Nephron (organoid): Measurements from ENCODE around the gene ZNF587.
A peak's percentile ranks its signal among the peaks of the same experiment; 100 is the strongest.
"Not testable (repeated sequence)": the region's sequence is repeated elsewhere in the genome, so short reads cannot be mapped to it uniquely, and the experiment has no call there.

ENCODE experiments used
- H3K27ac Mint-ChIP-seq, 3 experiments: 2 replicates each; pipeline ENCODE4 v1.8.0; 2020; ENCODE audit warnings: mixed read lengths in 3 of 3, mild to moderate bottlenecking in 2 of 3, moderate library complexity in 1 of 3
- H3K27me3 Mint-ChIP-seq: 2 replicates; pipeline ENCODE4 v1.8.0; 2021; ENCODE audit warnings: low read depth, mild to moderate bottlenecking, moderate library complexity, mixed read lengths
- H3K36me3 Mint-ChIP-seq: 2 replicates; pipeline ENCODE4 v1.8.0; 2020; ENCODE audit warnings: low read depth, mixed read lengths
- H3K4me1 Mint-ChIP-seq: 2 replicates; pipeline ENCODE4 v1.8.0; 2020; ENCODE audit warnings: mixed read lengths
- H3K4me3 Mint-ChIP-seq, 3 experiments: 2 replicates each; pipeline ENCODE4 v1.8.0; 2020; ENCODE audit warnings: mild to moderate bottlenecking in 3 of 3, mixed read lengths in 3 of 3, moderate library complexity in 2 of 3
- H3K9me3 Mint-ChIP-seq: 2 replicates; pipeline ENCODE4 v1.8.0; 2020; ENCODE audit warnings: mixed read lengths
- TF ChIP-seq, protein P1 (sequence below), 3 experiments: fragments of 200-600 bp; sonication (generic); IDR thresholded peaks; one replicate each; pipeline ENCODE4 v1.5.0; 2021; ENCODE audit warnings: antibody characterized with exemption in 3 of 3; ENCODE audit not compliant: unreplicated experiment in 3 of 3

Gene ZNF587

DNA sequence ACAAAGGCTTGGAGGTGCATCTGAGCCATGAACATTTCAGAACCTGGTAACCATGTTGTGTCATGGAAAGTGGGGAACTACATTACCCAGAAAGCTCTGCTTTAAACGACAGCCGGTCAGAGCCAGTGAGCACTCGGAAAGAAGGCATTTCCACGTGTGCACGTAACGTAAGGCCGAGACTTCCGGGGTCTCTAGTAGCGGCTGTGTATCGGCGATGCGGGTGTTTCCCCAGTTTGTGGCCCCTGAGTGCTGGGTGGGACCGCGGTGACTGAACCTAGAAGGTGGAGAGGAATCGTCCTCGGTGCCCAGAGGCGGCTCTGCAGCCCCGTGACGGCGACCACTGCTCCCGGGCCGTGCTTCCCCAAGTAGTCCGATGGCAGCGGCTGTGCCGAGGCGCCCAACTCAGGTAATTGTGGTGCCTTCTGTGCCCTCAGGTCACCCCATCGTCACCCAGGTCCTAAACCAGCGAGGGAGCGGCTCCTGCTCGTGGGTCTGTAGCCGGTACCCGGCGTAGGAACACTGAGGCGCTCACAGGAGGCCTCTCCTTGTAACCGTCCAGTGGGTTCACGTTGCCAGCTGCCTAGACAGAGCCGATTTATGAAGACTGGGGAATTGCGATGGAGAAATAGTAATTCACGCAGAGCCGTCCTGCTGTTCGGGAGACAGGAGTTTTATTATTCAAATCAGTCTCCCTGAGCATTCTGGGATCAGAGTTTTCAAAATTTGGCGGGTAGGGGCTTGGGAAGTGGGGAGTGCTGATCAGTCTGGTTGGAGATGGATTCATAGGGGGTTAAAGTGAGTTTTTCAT, at the start of gene ZNF587:
TSS of gene ZNF587 (plus strand) at position 194 of the 808 bp plus-strand sequence. CDS start at position 374, 180 bp downstream.
- Mint-ChIP-seq H3K4me3 (peak within 1 kb of the TSS; percentile 90 to 99 (median 92)), H3K9me3 (peaks cover 16% of the 10 kb centered on the region), H3K36me3 (peaks cover 54% of the 10 kb centered on the region), H3K4me1 (peaks cover 20% of the 10 kb centered on the region), H3K27ac (peak within 1 kb of the TSS; percentile 82 to 98 (median 97))
- not testable (repeated sequence) for H3K27me3 Mint-ChIP-seq

DNA sequence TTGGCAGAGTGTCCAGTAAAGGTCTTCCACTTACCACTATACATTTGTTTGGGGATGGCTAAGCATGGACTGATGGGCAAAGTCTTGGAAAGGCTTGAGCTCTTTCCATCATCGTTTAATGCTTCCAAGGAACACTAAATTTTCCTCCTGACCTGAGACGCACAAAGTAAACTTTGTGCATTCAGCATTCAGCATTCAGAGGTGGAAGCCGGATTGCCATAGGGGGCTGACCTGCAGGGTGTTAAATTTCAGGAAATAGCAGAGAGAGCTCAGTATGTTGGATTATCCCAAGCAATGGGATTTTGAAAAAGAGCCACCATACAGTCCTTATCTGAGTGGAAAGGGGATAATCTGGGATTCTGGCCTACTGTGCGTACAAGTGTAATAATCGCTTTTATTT, 49.0 kb upstream of the ZNF587 start:
- Mint-ChIP-seq H3K4me3 (peak overlapping the region in 2 of 3 experiments; percentile 26 to 68), H3K36me3 (peaks cover 37% of the 10 kb centered on the region), H3K9me3 (peaks cover under 1% of the 10 kb centered on the region), H3K27ac (peak overlapping the region in 2 of 3 experiments; percentile 11 to 45), H3K4me1 (peaks cover 28% of the 10 kb centered on the region), H3K27me3 (no peaks in the 10 kb centered on the region)
- TF ChIP-seq, protein P1, sequence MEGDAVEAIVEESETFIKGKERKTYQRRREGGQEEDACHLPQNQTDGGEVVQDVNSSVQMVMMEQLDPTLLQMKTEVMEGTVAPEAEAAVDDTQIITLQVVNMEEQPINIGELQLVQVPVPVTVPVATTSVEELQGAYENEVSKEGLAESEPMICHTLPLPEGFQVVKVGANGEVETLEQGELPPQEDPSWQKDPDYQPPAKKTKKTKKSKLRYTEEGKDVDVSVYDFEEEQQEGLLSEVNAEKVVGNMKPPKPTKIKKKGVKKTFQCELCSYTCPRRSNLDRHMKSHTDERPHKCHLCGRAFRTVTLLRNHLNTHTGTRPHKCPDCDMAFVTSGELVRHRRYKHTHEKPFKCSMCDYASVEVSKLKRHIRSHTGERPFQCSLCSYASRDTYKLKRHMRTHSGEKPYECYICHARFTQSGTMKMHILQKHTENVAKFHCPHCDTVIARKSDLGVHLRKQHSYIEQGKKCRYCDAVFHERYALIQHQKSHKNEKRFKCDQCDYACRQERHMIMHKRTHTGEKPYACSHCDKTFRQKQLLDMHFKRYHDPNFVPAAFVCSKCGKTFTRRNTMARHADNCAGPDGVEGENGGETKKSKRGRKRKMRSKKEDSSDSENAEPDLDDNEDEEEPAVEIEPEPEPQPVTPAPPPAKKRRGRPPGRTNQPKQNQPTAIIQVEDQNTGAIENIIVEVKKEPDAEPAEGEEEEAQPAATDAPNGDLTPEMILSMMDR (IDR thresholded peaks at IDR 0.05; ENCODE audit: unreplicated experiment in 3 of 3) = no peak

DNA sequence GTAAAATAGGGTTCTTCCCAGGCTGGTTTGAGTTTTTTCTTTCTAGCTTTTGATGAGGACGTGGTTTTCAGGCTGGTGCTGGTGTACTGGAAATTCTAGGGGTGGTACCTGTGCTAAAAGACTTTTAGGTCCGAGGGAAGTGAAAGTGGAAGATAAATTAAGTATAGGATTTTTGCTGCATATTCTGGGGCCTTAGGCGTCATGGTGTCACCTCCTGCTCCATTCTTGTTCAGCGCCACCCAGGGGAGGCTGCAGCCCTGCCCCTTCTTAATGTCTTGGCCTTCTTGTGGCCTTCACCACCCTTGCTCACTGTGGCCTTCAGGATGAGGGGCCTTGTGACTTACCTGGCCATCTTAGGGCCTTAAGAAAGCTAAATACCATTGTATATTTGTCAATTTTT, 47.4 kb upstream of the ZNF587 start:
- Mint-ChIP-seq H3K4me1 (peaks cover 28% of the 10 kb centered on the region), H3K36me3 (peaks cover 31% of the 10 kb centered on the region), H3K27ac (peak overlapping the region; percentile 29 to 90 (median 30)), H3K9me3 (no peaks in the 10 kb centered on the region), H3K27me3 (no peaks in the 10 kb centered on the region), H3K4me3 (peak overlapping the region; percentile 19 to 72 (median 48))
- TF ChIP-seq, protein P1 (IDR thresholded peaks at IDR 0.05; ENCODE audit: unreplicated experiment in 3 of 3) = no peak

DNA sequence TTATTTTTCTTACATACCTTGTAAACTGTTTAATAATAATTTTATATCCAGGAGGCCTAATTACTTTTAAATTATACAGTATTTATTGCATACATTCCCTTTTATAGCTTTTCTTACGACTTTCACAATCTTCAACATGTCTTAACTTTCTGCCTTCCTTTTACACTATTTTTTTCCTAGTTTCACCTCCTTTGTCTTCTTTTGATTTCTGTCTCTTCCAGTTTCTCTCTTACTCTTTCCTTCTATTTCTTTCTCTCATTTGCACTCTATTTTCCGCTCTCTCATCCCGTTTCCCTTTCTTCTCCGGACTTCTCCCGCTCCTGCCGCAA, 46.4 kb upstream of the ZNF587 start:
- Mint-ChIP-seq H3K9me3 (no peaks in the 10 kb centered on the region), H3K4me3 (peak overlapping the region; percentile 90), H3K4me1 (peaks cover 28% of the 10 kb centered on the region), H3K27ac (peak overlapping the region; percentile 98 to 99 (median 99)), H3K36me3 (peaks cover 38% of the 10 kb centered on the region), H3K27me3 (no peaks in the 10 kb centered on the region)
- TF ChIP-seq, protein P1 (IDR thresholded peaks at IDR 0.05; ENCODE audit: unreplicated experiment in 3 of 3) = no peak

DNA sequence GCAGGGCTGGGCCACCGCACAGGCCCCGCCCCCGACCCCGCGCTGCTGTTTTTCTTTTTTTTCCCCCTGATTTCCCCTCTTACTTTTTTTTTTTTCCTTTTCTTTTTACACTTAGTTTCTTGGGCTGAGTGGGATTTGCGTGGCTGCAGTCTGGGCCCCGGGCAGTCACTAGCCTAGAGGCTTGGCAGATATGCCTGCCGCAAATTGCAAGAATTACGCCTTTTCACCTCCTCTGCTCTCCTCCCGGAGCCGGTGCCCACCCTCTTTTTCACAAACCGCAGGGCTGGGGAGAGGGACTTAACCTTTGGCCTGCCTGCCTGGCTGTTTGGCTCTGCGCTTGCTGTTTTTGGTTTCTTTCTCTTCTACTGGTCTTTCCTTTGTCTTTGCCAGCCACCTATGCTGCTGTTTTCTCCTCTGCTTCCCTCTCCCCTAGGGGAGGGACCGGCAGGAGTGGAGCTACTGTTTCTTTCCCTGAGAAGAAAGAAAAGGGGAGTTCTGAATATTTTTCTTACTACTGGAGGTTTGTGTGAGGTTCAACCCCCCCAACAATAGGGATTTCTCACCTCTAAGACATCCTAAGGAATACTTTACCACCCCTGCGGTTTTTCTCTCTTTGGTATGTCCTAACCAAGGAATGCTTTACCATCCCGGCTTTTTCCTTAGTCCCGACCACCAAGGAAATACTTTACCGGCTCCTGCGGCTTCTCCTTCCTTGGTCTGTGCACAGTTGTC, 45.9 kb upstream of the ZNF587 start:
- Mint-ChIP-seq H3K27ac (peak overlapping the region; percentile 98 to 99 (median 99)), H3K36me3 (peaks cover 42% of the 10 kb centered on the region), H3K4me3 (peak overlapping the region; percentile 90), H3K4me1 (peaks cover 28% of the 10 kb centered on the region), H3K9me3 (no peaks in the 10 kb centered on the region), H3K27me3 (no peaks in the 10 kb centered on the region)
- TF ChIP-seq, protein P1 (IDR thresholded peaks at IDR 0.05; ENCODE audit: unreplicated experiment in 3 of 3) = no peak

DNA sequence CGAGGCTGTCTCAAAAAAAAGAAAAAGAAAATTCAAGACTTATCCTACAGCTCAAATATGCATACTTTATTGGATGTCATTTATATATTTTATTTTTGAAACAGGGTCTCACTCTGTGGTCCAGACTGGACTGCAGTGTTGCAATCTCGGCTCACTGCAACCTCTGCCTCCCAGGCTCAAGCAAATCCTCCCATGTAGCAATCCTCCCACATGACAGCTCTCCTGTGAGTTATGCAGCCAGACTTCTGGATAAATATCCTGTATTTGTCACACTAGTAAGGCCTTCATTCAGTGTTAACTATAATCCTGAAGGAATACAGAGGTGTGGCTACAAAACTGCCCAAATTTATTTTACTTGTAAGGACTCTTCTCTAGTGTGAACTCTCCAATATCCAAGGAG, 42.1 kb upstream of the ZNF587 start:
- no peaks in the 10 kb centered on the region for H3K27me3 Mint-ChIP-seq
- no peak overlapping the region for H3K4me3 Mint-ChIP-seq
- H3K4me1 Mint-ChIP-seq = peaks cover 26% of the 10 kb centered on the region
- peak overlapping the region in 2 of 3 experiments; percentile 31 to 59 for H3K27ac Mint-ChIP-seq
- TF ChIP-seq, protein P1 (IDR thresholded peaks at IDR 0.05; ENCODE audit: unreplicated experiment in 3 of 3) = no peak
- peaks cover 50% of the 10 kb centered on the region for H3K36me3 Mint-ChIP-seq
- no peaks in the 10 kb centered on the region for H3K9me3 Mint-ChIP-seq

DNA sequence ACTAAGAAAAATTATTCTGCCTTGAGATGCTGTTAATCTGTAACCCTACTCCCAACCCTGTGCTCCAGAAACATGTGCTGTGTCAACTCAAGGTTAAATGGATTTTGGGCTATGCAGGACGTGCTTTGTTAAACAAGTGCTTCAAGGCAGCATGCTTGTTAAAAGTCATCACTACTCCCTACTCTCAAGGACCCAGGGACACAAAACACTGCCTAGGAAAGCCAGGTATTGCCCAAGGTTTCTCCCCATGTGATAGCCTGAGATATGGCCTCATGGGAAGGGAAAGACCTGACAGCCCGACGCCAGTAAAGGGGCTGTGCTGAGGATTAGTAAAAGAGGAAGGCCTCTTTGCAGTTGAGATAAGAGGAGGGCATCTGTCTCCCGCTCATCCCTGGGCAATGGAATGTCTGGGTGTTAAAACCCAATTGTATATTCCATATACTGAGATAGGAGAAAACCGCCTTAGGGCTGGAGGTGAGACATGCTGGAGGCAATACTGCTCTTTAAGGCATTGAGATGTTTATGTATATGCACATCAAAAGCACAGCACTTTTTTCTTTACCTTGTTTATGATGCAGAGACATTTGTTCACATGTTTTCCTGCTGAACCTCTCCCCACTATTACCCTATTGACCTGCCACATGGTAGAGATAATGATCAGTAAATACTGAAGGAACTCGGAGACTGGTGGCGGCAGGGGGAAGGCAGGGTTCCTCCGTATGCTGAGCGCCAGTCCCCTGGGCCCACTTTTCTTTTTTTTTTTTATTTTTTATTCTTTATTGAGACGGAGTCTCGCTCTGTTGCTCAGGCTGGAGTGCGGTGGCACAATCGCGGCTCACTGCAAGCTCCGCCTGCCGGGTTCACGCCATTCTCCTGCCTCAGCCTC, 39.0 kb upstream of the ZNF587 start:
- peaks cover 30% of the 10 kb centered on the region for H3K4me1 Mint-ChIP-seq
- peak overlapping the region in 2 of 3 experiments; percentile 83 to 97 for H3K27ac Mint-ChIP-seq
- H3K9me3 Mint-ChIP-seq, H3K27me3 Mint-ChIP-seq: not testable (repeated sequence)
- H3K4me3 Mint-ChIP-seq = peak overlapping the region; percentile 50 to 63 (median 61)
- peaks cover 57% of the 10 kb centered on the region for H3K36me3 Mint-ChIP-seq
